G401 (cell line): ENCODE measurements around the gene PROZ. TPM values are rescaled to one million over a fixed set of nuclear protein-coding genes. Genes with fewer than 3 reads are reported as not detected.

Experiments
- DNase-seq: peaks from one replicate; pipeline ENCODE4 v3.0.0-alpha.2; 2015; ENCODE audit warnings: low spot score
- in situ Hi-C: cut with HindIII; loops from 2 replicates; pipeline ENCODE4 v1.10.0; 2016; ENCODE audit warnings: low sequenced_read_pairs, mixed read lengths
- total RNA-seq: library from RNA; depleted of rRNA; stranded (reverse); fragments of >200 nt; shearing (Covaris generic); gene quantifications from 2 replicates; pipeline ENCODE4 v1.2.3, GENCODE V29; 2014

PROZ gene
- total RNA-seq, 1 experiment from 2014 or later, result not detected

DNA sequence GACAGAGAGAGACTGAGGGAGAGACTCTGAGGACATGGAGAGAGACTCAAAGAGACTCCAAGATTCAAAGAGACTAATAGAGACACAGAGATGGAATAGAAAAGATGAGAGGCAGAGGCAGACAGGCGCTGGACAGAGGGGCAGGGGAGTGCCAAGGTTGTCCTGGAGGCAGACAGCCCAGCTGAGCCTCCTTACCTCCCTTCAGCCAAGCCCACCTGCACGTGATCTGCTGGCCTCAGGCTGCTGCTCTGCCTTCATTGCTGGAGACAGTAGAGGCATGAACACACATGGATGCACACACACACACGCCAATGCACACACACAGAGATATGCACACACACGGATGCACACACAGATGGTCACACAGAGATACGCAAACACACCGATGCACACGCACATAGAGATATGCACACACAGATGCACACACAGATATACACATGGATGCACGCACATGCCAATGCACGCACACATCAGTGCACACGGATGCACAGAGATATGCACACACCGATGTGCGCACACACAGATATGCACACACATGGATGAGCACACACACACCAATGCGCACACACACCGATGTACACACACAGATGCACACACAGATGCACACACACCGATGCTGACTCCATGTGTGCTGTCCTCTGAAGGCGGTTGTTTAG, 39.2 kb upstream of the PROZ start:
- no peak for DNase-seq

DNA sequence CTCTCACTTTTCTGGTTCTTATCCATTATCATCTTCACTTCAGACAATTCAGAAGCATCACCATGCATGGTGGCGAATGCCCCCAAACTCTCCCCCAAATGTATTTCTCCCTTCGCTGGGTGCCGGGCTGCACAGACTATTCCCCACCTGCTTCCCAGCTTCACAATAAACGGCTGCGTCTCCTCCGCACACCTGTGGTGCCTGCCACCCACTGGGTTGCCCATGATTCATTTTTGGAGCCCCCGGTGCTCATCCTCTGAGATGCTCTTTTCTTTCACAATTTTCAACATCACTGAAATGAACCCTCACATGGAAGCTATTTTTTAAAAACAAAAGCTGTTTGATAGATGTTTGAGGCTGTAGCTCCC, 38.6 kb upstream of the PROZ start:
- DNase-seq, result no peak
- in situ Hi-C loops, result no loop called here

More for the DNA sequence above, 39.2 kb upstream of the PROZ start:
- in situ Hi-C loops, result no loop called here

DNA sequence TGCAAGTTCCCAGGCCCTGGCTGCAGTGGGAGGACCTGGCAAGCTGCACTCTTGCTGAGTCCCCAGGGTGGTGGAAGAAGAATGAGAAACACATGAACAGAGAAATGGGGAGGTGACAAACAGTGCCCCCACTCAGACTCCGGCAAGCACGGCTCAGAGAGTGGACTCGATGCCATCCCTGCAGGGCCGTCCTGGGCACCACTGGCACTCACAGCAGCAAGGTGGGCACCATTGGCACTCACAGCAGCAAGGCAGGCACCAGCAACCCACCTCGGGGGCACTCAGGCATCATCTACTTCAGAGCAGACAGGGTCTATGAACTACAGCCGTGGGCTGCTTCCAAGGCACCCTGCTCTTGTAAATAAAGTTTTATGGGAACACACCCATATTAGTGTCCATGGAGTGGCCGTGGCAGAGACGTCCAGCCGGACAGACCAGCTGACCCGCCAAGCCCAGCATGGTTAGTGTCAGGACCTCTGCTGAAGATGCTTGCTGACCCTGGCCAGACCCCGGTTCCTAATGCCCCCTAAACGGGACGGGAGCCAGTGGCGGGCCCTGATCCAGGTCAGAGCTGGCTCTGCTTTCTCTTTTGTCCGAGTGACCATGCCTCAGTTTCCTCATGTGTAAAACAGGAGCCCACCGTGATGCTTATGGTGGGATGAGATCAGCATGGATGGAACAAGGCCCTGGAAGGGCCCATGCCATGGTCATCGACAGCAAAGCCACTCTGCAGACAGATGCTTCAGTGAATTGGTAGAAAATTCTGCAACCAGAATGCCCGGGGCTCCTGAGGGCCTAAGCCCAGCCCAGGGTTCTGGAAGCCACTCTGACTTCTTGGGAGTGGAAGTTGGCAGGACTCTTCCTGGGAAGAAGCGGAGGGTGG, 37.9 kb upstream of the PROZ start:
- in situ Hi-C loops, result no loop called here
- DNase-seq, result no peak

DNA sequence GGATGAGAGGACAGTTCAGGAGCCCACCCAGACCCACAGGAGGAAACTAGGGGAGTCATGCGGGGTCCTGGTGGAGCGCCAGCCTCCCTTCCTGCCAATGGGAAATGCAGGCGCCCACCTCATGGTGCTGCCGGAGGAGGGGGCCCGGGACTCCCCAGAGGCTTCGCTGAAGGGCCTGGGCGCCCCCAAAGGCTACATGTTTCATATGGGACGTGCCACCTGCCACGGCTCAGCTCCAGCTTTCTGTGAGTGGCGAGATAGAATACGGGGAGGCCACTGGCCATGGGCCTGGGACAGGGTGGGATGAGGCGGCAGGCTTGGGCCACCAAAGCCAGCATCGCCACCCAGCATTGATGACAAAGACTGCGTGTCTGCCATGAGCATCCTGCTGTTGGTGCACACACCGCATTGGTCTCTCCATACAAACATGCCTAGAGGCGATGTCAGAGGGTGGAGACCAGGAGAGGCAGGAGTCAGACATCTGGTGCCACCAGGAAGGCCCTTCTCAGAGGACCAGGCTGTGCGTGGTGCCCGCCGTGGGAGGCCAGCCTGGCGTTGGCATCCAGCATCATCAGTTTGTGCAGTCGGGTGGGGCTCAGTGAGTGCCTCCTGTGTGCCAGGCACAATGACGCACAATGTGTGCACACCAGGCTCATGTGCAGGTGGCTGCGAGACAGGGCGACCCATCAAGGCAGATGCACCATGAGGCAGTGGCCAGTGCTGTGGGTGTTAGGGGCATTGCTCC, 37.1 kb upstream of the PROZ start:
- in situ Hi-C loops, result no loop called here
- DNase-seq, result no peak

GRCh38 chr13:113121928-113122471, 36.4 kb upstream of the PROZ start:
- in situ Hi-C loops, result no loop called here
- no peak for DNase-seq

DNA sequence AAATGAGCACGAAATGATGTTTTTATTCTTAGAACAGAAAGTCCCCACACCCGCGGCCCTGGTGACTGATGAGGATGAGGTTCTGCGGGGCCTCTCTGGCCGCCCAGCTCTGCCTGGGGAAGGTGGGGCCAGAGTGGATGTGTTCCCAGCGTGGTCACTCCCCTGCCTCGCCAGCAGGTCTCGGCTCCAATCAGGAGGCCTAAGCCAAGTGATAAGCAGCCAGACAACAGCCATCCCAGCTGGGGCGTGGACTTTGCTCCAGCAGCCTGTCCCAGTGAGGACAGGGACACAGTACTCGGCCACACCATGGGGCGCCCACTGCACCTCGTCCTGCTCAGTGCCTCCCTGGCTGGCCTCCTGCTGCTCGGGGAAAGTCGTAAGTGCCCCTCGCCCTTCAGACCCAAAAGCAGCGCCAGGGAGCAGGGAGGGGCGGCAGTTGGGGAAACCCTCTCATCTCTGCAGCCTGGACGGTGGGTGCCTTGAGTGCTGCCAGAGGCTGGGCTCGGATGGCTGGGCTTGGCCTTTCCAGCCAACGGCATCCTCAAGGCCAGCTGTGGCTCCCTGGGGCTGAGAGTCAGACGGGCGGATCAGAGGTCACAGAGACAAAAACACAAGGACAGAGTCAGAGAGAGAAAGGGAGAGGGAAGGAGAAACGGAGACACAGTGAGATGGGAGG, 35.8 kb upstream of the PROZ start, which contains the start of gene F10:
TSS of gene F10 (plus strand) at position 250 of the 676 bp plus-strand sequence. CDS start at position 307, 57 bp downstream.
- no peak for DNase-seq
- in situ Hi-C loops, result no loop called here

DNA sequence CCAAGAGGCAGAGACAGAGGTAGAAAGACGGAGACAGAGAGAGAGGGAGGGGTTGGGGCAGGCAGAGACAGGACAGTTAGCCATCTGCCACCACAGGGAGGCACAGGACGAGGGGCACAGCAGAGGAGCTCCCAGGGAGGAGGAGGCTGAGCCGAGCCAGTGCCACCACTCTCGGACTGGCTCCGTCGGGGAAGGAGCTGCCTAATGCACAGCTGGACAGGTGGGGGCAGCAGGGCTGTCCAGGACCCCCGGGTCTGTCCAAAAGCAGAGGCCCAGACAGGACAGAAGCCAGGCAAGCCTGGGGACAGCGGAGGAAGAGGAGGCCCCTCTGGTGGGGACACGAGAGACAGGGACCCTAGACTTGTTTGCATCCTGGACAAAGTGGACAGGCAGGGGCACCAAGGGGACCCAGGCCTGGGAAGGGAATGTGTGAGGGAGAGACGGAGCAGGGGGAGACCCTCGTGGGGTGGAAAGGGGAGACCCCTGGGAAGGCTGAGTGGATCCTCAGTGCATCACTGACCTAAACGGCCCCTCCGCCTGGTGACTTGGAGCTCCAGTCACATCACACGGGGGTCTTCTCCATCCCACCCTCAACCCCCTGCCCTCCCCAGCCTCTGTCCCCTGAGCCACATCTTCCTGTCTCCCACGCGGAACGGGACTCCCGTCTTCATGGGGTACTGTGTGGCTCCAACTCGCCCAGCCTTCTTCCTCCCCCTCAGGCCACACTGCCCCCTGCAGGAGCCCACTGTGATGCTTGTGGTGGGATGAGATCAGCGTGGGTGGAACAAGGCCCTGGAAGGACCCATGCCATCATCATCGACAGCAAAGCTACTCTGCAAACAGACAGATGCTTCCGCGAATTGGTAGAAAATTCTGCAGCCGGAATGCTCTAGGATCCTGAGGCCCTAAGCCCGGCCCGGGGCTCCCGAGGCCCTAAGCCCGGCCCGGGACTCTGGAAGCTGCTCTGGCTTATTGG, 34.9 kb upstream of the PROZ start:
- in situ Hi-C loops, result no loop called here
- DNase-seq, result no peak

GRCh38 chr13:113124211-113124970, 34.1 kb upstream of the PROZ start:
- no peak for DNase-seq
- in situ Hi-C loops, result no loop called here

DNA sequence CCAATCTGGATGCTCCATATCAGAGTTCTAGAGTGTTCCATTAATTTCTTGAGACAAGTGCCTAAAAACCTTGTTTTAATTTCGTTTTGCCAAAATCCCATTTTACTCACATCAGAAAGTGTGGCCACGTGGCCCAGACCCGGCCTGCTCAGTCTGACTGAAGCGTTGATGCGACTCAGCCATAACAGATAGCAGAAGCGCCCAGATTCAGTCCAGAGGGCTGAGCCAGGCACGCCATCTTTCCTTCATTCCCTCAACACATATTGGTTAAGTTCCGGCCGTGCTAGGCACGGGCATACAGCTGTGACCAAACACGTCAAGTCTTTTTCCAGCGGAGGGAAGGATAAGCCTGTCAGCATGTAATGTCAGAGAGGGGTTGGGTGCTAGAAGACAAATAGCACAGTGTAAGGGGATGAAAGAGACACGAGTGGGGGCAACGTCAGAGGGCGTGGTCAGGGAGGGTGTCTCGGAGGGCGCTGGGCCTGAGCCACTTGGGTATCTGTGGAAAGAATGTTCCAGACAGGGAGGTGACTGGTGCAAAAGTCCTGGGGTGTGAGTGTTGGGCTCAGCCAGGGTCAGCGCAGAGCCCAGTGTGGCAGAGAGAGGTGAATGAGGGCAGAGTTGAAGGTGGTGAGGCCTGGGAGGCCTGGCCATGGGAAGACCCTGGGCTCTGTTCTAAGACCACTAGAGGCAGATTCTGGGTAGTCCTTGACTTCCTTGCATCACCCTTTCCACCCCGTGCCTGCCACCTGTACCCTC, 32.8 kb upstream of the PROZ start:
- DNase-seq, result no peak
- in situ Hi-C loops, result no loop called here

DNA sequence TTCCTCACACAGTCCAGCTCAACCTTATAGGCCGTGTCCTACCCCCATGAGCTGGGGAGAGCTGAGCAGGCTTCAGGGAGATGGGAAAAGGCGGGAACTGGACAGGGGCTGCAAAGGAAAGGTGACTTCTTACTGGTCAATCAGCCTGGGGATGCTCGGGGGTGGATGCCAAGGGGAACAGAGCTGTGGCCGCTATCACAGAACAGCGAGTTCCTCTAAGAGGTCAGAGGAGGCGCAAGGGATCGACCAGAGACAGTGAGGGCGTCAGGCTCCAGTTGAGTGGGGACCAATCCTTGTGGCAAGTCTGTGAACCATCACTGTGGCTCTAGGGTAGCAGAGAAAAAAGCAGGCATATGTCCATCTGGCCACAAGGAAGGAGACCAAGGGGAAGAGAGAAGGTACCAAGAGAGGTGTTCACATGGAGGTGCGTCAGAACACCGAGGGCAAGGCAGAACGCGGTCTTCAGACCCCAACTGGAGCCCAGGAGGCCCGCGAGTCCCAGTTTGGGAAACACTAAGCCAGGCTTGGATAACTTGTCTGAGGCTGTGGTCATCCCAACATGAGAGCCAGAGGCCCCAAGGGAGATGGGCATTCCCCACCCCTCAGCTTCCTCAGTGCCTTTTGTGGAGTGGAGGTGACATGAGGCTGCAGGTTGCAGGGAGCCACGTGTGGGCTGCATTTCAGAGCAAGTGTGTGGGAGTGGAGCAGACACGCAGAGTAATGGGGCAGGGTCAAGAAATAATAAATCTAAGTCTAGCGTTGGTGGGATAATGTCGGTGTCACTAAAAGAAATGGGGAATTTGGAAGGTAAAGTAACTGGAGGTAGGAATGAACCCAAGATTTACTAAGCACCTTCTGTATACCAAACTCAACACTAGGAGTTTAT, 31.9 kb upstream of the PROZ start:
- DNase-seq, result no peak
- in situ Hi-C loops, result no loop called here

- no peak for DNase-seq
- in situ Hi-C loops, result no loop called here
Observed at GRCh38 chr13:113129480-113129879, 29.0 kb upstream of the PROZ start.

DNA sequence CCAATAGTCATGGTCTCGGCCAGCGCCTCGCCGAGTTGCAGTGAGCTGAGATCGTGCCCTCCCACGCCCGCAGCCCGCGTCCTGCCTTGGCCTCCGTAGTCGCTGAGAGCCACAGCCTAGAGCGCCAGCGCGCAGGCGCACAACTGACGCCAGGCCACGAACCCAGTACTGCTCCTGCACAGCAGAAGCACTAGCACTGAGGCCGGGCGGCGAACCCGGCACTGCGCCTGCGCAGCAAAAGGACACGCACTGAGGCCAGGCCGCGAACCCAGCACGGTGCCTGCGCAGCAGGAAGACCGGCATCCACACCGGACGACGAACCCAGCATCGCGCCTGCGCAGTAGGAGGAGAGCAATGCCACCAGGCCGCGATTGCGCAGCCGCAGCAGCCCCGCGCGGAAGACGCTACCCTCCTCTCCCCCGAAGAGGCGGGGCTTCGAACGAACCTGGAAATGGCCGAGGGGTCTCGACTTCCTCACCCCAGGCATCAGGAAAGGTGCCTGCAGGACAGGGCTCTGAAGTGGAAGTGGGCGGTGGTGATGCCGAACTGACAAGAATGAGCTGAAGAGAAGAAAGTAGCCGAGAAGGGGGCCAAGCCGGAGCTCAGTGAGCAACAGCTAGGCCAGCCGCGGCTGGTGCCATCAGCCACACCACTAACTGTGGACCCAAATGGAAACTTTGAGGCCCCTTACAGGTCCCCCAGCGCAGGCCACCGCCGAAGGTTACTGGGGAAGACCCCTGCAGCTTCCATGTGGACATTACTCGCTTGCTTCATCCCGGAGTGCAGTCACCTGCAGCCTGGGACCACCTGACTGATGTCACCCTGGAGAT, 28.3 kb upstream of the PROZ start:
- in situ Hi-C loops, result no loop called here
- no peak for DNase-seq

GRCh38 chr13:113135281-113135760, 23.1 kb upstream of the PROZ start:
- in situ Hi-C loops, result no loop called here
- DNase-seq, result no peak

GRCh38 chr13:113137691-113138298, 20.7 kb upstream of the PROZ start:
- no peak for DNase-seq
- in situ Hi-C loops, result no loop called here
